H1 (cell line): Measurements from ENCODE around the gene FMN2.

ENCODE experiments used
- CHD2 ChIP-seq: IDR thresholded peaks from 2 replicates; pipeline ENCODE4 v1.6.1; 2012; ENCODE audit warnings: low read length, improper control_type of control experiment
- CTCF ChIP-seq, 3 experiments: IDR thresholded peaks; 1 replicate in 2 of 3; 2 replicates in 1 of 3; pipeline versions ENCODE4 v1.5.1 to v1.6.1; 2011; ENCODE audit warnings: low read length in 3 of 3, mild to moderate bottlenecking in 3 of 3, inconsistent platforms in 2 of 3, low read depth in 1 of 3, moderate library complexity in 1 of 3; ENCODE audit not compliant: insufficient read depth in 1 of 3; ENCODE audit errors: control extremely low read depth in 1 of 3
- EP300 ChIP-seq, 2 experiments: IDR thresholded peaks; 1 replicate in 1 of 2; 2 replicates in 1 of 2; pipeline ENCODE4 v1.6.1; 2011 to 2012; ENCODE audit warnings: low read depth in 2 of 2, low read length in 2 of 2, mild to moderate bottlenecking in 2 of 2, borderline replicate concordance in 1 of 2, inconsistent platforms in 1 of 2, moderate library complexity in 1 of 2
- EZH2 ChIP-seq: fragments of 200-600 bp; sonication (generic); IDR thresholded peaks from 2 replicates; pipeline ENCODE4 v1.7.1; 2012; ENCODE audit warnings: low read depth, mild to moderate bottlenecking, moderate library complexity, low read length, inconsistent platforms; ENCODE audit not compliant: severe bottlenecking
- GABPA ChIP-seq: IDR thresholded peaks from 2 replicates; pipeline ENCODE4 v1.6.1; 2011; ENCODE audit warnings: mild to moderate bottlenecking, low read length, moderate library complexity, borderline replicate concordance; ENCODE audit not compliant: insufficient read depth
- JUND ChIP-seq: IDR thresholded peaks from 2 replicates; pipeline ENCODE4 v1.6.1; 2011; ENCODE audit warnings: mild to moderate bottlenecking, improper control_type of control experiment, low read length
- PHF8 ChIP-seq: fragments of 200-600 bp; sonication (generic); conservative IDR thresholded peaks from 2 replicates; pipeline ENCODE4 v1.7.1; 2012; ENCODE audit warnings: low read depth, mild to moderate bottlenecking, inconsistent platforms, low read length, moderate library complexity
- POLR2AphosphoS5 ChIP-seq: IDR thresholded peaks from 2 replicates; pipeline ENCODE4 v1.6.1; 2011; ENCODE audit warnings: low read depth, low read length
- SRF ChIP-seq: IDR thresholded peaks from 2 replicates; pipeline ENCODE4 v1.6.1; 2011; ENCODE audit warnings: mild to moderate bottlenecking, low read depth, low read length, moderate library complexity
- TCF12 ChIP-seq: IDR thresholded peaks from 2 replicates; pipeline ENCODE4 v1.6.1; 2011; ENCODE audit warnings: low read depth, mild to moderate bottlenecking, low read length
- ZNF274 ChIP-seq: IDR thresholded peaks from 2 replicates; pipeline ENCODE4 v1.7.0; 2012; ENCODE audit warnings: low read length, borderline replicate concordance; ENCODE audit errors: extremely low read depth

DNA sequence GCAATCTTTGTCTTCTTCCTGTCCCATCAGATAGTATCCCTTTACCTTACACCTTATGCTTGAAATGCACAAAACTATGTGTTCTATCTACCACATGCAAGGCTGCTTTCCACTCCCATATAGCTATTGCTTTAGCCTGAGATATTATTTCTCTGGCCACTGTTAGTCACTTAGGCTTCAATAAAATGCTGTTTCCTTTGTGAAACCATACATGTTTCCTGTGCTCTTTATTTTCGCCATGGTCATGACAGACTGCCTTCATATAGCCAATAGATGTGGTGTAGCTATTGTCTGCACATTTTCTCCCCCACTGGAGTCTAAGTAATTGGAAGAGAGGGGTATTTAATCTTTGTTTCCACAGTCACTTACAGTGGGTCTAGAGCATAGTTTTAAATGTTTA, 411.9 kb downstream of the FMN2 start:
- TF ChIP-seq CTCF (IDR thresholded peaks at IDR 0.05; ENCODE audit: control extremely low read depth in 1 of 3, insufficient read depth in 1 of 3, low read depth in 1 of 3, low read length in 3 of 3) (no peak), CHD2 (no peak), JUND (no peak), EP300 (IDR thresholded peaks at IDR 0.05; ENCODE audit: borderline replicate concordance in 1 of 2, low read depth in 2 of 2, low read length in 2 of 2) (no peak), ZNF274 (no peak), GABPA (no peak), EZH2 (no peak), POLR2AphosphoS5 (no peak), SRF (no peak), PHF8 (no peak), TCF12 (no peak)
